Middle frontal gyrus (tissue), 1 donor: Measurements from ENCODE around the gene UBQLN4.
A peak's percentile ranks its signal among the peaks of the same experiment; 100 is the strongest.
"Not testable (repeated sequence)": the region's sequence is repeated elsewhere in the genome, so short reads cannot be mapped to it uniquely, and the experiment has no call there.

ENCODE experiments used
- DNase-seq: peaks from one replicate; pipeline ENCODE4 v3.0.0-alpha.2; 2015; ENCODE audit warnings: low spot score; ENCODE audit errors: extremely low spot score

The UBQLN4 gene

DNA sequence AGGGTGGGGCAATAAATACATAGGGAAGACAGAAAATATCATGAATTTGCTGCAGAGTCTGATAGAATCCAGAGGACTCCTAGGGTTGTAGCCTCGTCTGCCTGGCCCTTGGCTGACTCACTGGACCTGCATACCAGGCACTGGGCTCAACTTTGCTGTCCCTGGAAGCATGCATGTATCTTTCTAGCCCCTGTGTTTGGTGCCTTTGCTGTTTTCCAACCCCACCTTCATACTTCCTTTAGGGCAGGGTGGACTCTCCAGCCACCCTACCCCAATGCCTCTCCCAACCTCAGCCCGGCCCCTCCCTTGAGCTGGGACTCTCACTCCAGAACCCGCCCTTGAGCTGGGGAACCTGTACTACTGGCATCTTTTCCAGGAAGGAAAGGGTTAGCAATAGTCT, 8.6 kb upstream of the UBQLN4 start:
- no peak for DNase-seq

DNA sequence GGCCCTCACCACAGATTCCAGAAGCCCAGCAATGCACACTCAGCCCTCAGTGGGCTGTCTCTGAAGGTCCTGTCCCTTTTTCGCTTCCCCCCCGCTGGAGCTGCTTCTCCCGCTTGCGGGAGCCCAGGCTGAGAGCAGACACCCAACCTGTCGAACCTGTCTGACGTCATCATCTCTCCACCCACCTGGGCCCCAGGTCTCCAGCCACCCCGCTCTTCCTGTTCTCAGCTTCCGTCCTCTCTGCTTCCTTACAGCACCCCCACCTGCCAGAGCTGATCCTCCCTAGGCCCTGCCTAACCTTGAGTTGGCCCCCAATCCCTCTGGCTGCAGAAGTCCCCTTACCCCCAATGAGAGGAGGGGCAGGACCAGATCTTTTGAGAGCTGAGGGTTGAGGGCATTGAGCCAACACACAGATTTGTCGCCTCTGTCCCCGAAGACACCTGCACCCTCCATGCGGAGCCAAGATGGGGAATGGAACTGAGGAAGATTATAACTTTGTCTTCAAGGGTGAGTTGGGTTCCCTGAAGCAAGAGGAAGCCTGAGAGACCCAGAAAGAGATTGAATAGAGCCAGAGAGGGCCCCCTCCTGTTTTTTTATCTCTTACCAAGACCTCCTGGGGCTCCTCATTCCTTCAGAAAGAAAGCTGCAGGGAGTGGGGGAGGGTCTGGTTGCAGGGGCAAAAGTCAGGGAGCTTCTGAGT, 7.5 kb upstream of the UBQLN4 start, which contains the start of gene RAB25:
TSS of gene RAB25 (plus strand) at position 224 of the 700 bp plus-strand sequence. CDS start at position 465, 241 bp downstream.
- DNase-seq = no peak

DNA sequence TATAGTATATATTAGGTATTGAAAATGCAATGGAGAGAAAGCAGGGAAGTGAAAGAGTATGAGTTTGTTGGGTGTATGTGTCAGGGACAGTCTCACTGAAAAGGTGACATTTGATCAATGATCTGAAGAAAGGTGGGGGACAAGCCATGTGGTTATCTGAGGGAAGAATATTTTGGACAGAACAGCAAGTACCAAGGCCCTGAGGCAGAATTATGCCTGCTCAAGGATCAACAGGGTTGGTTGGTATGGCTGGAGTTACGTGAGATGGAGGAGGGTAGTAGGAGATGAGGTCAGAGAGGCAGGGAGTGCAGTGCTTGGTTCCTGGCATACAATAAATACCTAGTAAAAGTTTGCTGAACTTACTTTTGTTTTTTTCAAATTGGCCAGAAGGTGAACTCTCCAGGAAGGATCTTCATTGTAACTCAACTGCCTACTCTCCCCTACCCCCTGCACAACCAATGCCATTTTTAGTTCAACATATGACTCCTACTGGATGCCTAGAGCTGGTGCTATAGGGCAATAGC, 2.8 kb upstream of the UBQLN4 start:
- DNase-seq = no peak

DNA sequence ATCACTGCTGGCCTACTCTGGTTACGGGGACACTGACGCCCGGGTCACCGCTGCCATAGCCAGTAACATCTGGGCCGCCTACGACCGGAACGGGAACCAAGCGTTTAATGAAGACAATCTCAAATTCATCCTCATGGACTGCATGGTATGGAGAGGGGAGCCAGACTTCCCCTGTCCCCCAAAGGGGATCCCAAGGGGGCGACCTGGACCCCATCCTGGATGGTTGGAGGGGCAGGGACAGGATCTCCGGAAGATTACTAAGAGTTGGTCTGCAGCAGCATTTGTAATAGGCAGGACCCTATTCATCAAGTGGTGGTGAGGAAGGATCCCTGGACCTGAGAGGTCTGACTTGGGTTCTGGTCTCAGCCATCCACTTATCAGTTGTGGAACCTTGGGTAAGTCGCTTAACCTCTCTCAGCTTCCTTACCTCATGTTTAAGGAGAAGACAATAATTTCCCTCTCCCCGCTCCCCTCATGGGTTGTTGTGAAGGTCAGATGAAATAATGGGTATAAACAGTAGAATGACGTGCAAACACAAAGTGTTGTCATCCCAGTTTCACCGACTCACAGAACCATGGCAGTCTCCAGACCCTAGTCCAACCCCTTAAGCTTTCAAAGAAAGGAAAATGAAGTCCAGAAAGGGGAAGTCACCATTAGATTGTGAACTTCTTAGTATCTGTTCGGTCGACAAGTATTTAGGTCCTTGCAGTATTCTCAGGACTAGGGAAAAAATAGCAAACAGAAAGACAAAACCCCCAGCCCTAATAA, 1.9 kb upstream of the UBQLN4 start:
- DNase-seq = no peak

DNA sequence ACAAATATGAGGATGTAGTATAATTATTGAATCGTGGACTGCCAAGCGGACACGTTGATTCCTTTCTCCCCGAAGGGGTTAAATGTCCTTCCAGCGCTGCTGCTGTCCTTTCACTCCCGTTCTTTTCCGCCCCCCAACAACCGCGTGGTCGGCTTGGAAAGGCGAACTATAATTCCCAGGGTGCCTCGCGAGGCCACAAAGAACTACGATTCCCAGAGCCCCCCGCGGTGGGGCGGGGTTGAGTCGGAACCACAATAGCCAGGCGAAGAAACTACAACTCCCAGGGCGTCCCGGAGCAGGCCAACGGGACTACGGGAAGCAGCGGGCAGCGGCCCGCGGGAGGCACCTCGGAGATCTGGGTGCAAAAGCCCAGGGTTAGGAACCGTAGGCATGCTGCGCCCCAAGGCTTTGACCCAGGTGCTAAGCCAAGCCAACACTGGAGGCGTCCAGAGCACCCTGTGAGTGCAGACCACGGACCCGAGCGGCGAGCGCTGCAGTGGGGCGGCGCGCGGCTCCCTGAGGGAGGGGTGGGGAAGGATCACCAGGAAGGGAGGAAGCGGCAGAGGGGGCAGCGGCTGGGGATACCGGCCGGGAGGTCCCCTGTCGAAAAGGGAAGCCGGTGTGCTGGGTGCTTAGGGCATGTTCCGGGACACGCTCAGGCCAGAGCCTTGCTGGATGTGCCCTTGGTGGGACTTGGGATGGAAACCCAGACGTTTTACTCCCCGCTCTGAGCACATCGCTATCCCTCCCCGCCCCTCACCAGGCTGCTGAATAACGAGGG, 1.1 kb upstream of the UBQLN4 start, which contains the start of gene LAMTOR2:
TSS of gene LAMTOR2 (plus strand) at position 283 of the 781 bp plus-strand sequence. CDS start at position 391, 108 bp downstream.
- DNase-seq = peak; percentile 98

DNA sequence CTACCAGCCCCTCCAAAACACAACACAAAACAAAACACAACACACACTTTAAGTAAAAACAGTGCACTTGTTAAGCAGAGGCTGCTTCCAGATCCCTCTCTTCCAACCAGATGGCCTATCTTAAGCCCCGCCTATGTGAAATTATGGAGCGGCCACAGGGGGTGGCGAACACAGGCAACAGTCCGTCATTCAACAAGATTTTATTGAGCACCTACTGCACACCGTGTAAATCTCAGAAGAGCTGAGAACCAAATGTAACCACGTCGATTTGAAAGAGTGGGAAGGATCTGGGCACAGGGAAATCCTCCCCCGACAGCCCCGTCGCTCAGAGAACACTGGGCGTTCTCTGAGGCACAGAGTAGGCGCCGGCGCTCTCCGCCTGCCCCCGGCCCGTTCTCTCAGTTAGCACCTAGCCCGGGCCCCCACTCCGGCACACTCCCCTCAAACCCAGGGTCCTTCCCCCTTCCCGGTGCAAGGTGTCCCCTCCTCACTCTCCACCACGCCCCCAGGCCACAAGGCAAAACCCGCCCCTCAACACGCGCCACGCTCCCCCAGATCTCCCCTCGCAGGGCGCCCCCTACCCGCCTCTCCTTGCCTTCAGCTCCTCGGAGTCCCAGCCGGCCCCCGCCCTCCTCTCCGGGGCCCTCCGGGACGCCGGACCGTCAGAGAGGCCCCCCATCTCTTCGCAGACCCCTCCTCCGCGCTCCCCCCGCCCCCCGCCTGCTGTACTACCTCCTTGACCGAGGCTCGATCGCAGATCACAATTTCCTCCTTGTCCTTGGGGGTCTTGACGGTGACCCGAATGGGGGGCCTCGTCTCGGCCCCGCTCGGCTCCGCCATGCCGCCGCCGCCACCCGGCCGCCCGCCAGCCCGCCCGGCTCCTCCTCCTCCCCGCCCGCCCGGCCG, 483 bp downstream of the UBQLN4 start:
- peak; percentile 4 for DNase-seq

DNA sequence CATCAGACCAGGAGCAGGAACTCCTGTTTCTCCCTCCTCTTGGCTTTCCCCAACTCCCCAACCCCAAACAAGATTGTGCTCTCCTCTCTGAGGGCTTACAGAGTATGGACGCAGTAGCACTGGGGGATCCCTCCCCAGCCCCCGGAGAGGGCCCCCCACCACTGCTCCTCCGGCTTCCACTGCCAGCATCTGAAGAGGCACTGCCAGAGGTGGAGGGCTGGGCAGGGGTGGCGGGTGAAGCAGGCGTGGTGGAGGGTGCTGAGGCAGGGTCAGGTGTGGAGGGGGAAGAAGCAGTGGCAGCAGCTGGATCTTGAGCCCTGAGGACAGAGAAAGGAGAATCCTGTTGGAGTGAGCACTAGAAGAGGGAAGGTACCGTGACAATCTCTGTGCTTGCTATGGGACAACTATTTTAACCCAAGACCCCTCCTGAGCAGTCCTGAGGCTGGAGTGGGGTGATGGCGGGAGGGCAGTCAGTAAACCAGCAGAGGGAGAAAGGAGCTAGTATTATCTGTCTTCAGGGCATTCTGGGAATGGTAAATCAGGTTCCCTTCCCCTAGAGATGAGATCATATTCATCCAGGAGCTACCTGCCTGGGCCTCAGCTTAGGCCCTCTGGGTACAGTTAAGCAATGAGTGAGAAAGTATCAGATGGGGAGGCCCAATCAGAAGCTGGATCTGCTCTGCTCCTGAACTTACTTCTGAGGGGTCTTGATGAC, 2.4 kb downstream of the UBQLN4 start:
- DNase-seq = no peak

DNA sequence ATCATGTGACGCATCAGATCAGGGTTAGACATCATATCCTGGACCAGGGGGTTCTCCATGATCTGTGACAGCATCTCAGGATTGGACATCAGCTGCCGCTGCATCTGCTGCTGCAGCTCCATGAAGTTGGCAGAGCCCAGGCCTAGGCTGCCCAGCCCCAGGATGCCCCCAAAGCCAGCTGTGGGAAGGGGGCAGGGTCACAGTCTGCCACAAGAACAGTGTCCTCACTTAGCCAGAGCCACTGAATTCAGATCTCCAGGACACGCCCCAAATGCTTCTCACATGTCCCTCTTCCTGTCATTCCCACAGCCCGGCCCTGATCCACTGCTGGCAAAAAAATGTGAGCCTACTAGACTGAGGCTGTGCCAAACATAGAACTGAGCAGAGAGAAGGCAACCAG, 3.2 kb downstream of the UBQLN4 start:
- peak; percentile 28 for DNase-seq

DNA sequence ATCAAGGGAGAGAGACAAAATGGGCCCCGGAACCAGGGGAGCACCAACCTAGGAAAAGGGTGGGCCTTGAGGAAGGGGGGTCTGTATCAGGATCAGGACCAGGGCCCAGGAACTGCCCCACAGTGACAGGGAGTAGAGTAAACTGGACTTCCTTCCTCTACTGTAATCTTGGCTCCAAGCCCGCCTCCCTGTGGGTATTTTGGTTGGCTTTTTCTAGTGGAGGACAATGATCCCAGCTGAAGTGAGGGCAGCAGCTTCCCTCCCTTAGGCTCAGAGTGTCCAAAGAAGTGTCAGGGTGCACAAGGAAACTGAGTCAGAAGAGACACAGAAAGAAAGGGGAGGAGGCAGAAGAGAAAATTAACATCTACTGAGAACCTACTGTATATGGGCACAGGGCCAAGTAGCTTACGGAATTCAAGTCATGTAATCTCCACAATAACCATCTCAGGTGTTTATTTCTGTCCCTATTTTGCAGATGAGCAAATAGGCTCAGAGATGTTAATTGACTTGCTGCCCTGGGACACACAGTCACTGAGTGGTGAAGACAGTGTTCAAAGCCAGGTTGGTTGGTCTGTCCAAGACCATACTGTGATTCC, 4.8 kb downstream of the UBQLN4 start:
- DNase-seq = no peak

DNA sequence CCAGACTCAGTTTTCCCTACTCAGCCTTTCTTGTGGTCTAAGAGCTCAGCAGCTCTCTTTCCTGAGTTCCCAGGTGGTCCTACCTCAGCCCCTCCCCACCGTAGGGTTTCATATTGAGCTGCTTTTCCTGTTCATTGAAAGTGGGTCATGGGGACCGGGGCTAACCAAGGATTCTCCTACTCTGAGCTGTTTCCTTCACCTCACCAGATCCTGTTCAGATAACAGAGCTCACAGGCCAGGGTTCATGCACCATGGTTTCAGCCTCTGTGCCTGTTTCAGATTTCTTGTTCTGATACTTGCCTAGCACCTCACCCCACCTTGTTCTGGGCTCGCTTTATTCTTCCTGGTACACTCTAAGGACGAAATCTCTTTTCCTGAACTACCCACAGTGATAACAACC, 8.5 kb downstream of the UBQLN4 start:
- DNase-seq = no peak

DNA sequence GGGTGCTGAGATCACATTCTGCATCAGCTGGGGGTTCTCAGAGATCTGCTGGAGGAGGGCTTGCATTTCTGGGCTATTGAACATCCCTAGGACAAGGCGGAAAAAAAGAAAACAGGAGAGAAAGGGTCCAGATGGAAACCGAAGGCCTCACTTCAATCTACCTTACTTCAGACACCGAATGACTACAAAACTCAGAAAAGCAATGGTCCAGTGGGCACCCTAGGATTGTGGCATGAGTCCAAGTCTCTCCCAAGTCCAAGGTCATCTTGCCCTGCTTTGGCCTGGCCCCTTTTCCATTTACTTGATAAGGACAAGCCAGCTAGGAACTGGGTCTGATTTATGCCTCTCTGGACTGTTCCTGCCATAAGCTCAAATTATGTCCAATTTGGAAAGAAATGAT, 10.8 kb downstream of the UBQLN4 start:
- DNase-seq = no peak

DNA sequence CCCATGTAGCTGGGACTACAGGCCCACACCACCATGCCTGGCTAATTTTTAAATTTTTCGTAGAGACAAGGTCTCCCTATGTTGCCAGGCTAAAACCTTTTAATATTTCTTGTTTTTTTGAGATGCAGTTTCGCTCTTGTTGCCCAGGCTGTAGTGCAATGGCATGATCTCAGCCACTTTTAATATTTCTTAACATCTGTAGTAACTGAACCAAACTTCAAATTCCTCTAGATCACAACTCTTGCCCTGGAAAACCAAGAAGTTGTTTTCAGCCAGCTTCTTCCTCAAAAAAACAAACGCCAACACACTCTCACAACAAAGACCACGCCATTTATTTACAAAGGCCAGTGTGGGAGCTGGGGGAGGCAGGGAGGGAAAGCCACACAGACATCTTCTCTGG, 18.6 kb downstream of the UBQLN4 start:
- not testable (repeated sequence) for DNase-seq

DNA sequence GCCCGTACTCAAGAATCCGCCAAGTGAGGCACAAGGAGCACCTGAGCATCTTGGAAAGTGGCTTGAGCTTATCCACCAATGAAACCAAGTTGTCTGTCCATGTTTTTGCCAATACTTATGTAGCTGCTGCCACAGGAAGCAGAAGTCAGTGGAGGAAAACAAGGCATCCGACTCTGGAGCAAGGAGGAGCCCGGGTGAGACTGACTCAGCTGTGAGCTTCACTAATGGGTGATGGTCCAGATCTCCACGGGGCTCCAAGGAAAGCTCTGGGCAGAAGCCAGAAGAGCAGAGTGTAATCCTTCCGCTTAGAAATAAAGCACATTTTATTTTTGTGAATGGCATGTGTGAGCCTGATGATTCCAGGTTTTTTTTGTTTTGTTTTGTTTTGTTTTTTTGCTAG, 20.6 kb downstream of the UBQLN4 start:
- no peak for DNase-seq

DNA sequence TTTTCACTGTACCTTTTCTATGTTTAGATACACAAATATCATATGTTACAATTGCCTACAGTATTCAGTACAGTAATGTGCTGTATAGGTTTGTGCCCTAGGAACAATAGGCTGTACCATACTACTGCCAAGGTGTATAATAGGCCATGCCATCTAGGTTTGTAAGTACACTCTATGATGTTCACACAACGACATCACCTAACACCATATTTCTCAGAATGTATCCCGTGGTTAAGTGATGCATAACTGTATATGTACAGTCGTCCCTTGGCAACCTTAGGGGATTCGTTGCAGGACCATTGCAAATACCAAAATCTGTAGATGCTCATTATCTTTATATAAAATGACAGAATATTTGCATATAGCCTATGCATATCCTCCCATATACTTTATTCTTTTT, 27.0 kb downstream of the UBQLN4 start:
- DNase-seq = no peak

DNA sequence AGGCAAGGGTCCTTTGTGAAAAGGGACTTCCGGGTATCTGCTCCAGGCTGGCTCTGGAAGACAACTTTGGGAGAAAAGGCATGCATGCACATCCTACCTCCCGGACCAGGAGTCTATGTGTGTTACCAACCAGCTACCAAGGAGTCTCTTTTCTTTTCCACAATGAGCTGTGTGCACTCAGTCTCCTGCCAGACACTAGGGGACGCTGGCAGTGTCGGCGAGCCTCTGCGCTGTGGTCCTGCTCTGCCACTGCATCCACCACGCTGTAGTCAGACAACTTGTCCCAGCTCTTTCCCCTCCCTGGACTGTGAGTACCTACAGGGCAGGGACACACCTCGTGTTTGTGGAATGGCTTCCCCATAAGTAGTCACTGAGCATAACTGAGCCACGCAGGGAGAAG, 27.7 kb downstream of the UBQLN4 start:
- no peak for DNase-seq

DNA sequence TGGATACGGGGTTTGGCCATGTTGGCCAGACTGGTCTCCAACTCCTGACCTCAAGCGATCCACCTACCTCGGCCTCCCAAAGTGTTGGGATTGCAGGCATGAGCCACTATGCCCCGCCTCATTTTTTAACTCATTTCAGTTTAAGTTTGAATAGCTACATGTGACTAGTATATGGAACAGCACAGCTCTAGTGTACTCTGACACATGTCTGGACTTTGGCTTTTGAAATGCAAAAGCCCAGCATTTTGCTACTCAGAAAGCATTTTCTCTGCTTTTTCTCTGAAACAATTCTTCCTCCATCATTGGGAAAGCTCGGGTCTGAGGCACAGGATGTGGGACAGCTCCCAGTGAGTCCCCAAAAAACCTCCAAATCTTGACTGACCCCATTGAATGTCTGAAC, 28.8 kb downstream of the UBQLN4 start:
- DNase-seq = no peak

DNA sequence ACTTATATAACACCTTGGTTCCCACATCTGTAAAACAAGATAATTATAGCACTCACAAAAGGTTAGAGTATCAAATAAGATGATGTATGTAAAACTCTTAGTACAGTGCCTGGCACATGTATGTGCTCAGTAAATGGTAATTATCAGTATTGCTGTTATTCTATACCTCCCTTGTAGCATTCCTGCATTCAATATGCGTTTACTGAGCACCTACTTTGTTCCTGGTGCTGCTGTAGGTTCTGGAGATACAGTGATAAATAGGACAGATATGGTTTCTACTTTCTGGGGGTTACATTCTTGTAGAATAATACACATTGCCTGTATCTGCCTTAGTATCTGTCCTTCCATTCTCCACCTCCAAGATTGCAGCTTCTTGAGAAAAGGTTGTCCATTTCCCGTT, 31.6 kb downstream of the UBQLN4 start:
- DNase-seq = no peak

DNA sequence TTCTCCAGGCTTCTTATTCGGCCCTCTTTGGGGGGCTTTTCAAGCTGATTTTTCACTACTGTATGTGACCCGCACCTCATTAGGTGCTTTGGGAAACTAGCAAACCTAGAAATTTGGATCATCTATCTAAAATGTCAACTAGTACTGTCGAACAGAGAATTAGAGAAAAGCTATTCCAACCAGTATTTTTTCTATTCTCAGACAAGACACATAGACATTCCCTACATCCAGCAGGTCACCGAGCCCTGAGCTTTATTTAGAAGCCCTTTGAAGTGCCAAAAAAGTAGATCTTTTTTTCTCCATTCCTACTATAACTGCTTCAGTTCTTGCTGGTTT, 32.5 kb downstream of the UBQLN4 start:
- DNase-seq = no peak

DNA sequence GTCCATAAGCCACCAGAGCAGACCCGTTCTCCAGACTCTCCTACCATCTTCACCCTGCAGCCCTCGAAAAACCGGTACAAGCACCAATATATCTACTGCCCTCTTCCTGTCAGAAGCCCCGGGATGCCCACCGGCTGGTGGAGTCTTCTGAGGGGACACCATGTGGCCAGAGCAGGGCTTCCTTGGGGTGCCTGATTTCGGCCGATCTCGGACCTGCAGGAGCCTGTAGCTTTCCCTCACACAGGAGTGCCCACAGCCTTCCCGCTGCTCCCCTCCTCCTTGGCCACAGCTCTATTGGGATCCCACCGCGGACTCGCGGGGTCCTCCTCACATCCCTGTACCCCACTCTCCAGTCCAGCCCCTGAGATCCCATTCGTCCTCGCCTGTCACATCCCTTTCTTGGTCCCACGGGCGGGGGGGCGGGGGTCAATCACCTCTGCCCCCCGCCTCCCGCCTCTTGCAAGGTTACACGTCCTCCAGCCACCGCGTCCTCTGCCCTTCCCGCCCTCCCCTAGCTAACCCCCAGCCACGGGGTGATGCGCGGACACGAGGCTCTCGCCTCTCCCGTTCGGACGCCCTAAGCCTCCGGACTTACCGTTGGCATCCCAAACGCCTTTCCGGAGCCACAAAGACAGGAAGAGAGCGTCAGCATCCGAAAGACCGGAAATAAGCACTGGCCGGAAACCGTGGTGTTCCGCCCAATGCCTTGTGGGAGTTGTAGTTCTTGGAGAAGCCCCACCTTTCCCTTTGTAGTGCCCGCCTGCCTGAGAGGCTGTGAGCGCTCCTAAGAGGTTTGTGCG, 33.1 kb downstream of the UBQLN4 start, which contains the start of gene SSR2:
TSS of gene SSR2 (minus strand) at position 659 of the 800 bp plus-strand sequence. CDS start 784 bp downstream, outside the sequence.
- peak; percentile 81 for DNase-seq
